Stimulated activated naive CD8-positive, alpha-beta T cell treated with anti-CD3 and anti-CD28 coated beads, Interleukin-15, Interleukin-2, amounts not matched to agents 100 ng/mL and 50 ng/mL, for 24 hours (primary cell): ENCODE results near the gene SCPEP1.

Experiments used
- H3K27ac Mint-ChIP-seq: one replicate; pipeline ENCODE4 v1.8.0; 2021; ENCODE audit warnings: mild to moderate bottlenecking, mixed read lengths
- H3K27me3 Mint-ChIP-seq: one replicate; pipeline ENCODE4 v1.8.0; 2021; ENCODE audit warnings: mixed read lengths
- H3K36me3 Mint-ChIP-seq: one replicate; pipeline ENCODE4 v1.8.0; 2021; ENCODE audit warnings: low read depth, mixed read lengths
- H3K4me1 Mint-ChIP-seq: one replicate; pipeline ENCODE4 v1.8.0; 2021; ENCODE audit warnings: low read depth, mixed read lengths
- H3K4me3 Mint-ChIP-seq: one replicate; pipeline ENCODE4 v1.8.0; 2021; ENCODE audit warnings: mild to moderate bottlenecking, mixed read lengths
- H3K9me3 Mint-ChIP-seq: one replicate; pipeline ENCODE4 v1.8.0; 2021; ENCODE audit warnings: mixed read lengths

The SCPEP1 gene

GRCh38 chr17:57034807-57035754 lies 57.1 kb downstream of the SCPEP1 start:
- H3K9me3 Mint-ChIP-seq: no peaks in the 10 kb centered on the region
- peaks cover 27% of the 10 kb centered on the region for H3K27me3 Mint-ChIP-seq
- H3K4me1 Mint-ChIP-seq: no peaks in the 10 kb centered on the region
- H3K36me3 Mint-ChIP-seq: no peaks in the 10 kb centered on the region
- H3K27ac Mint-ChIP-seq: no peak overlapping the region
- no peak overlapping the region for H3K4me3 Mint-ChIP-seq

- H3K4me3 Mint-ChIP-seq: no peak overlapping the region
- H3K36me3 Mint-ChIP-seq: no peaks in the 10 kb centered on the region
- no peaks in the 10 kb centered on the region for H3K4me1 Mint-ChIP-seq
- H3K9me3 Mint-ChIP-seq: no peaks in the 10 kb centered on the region
- no peak overlapping the region for H3K27ac Mint-ChIP-seq
- peaks cover 33% of the 10 kb centered on the region for H3K27me3 Mint-ChIP-seq
These were observed 58.1 kb downstream of the SCPEP1 start for GRCh38 chr17:57035971-57036481.

- no peak overlapping the region for H3K27ac Mint-ChIP-seq
- no peak overlapping the region for H3K4me3 Mint-ChIP-seq
- H3K27me3 Mint-ChIP-seq: peaks cover 44% of the 10 kb centered on the region
- no peaks in the 10 kb centered on the region for H3K9me3 Mint-ChIP-seq
- H3K4me1 Mint-ChIP-seq: no peaks in the 10 kb centered on the region
- no peaks in the 10 kb centered on the region for H3K36me3 Mint-ChIP-seq
These were observed 59.5 kb downstream of the SCPEP1 start for GRCh38 chr17:57037411-57037810.

- Mint-ChIP-seq H3K4me1 (no peaks in the 10 kb centered on the region), H3K36me3 (no peaks in the 10 kb centered on the region), H3K4me3 (no peak overlapping the region), H3K27ac (no peak overlapping the region), H3K9me3 (no peaks in the 10 kb centered on the region), H3K27me3 (peaks cover 52% of the 10 kb centered on the region)
These were observed 60.6 kb downstream of the SCPEP1 start for GRCh38 chr17:57038486-57038885.

- no peaks in the 10 kb centered on the region for H3K36me3 Mint-ChIP-seq
- H3K4me1 Mint-ChIP-seq: peaks cover 5% of the 10 kb centered on the region
- no peak overlapping the region for H3K4me3 Mint-ChIP-seq
- H3K9me3 Mint-ChIP-seq: no peaks in the 10 kb centered on the region
- H3K27ac Mint-ChIP-seq: no peak overlapping the region
- H3K27me3 Mint-ChIP-seq: peaks cover 69% of the 10 kb centered on the region
These were observed 62.6 kb downstream of the SCPEP1 start for GRCh38 chr17:57040571-57040970.

- no peak overlapping the region for H3K4me3 Mint-ChIP-seq
- H3K9me3 Mint-ChIP-seq: no peaks in the 10 kb centered on the region
- H3K27ac Mint-ChIP-seq: no peak overlapping the region
- peaks cover 73% of the 10 kb centered on the region for H3K27me3 Mint-ChIP-seq
- no peaks in the 10 kb centered on the region for H3K36me3 Mint-ChIP-seq
- peaks cover 20% of the 10 kb centered on the region for H3K4me1 Mint-ChIP-seq
These were observed 65.3 kb downstream of the SCPEP1 start for GRCh38 chr17:57043276-57043675.

GRCh38 chr17:57044976-57045867 lies 67.3 kb downstream of the SCPEP1 start:
- peak overlapping the region; percentile 33 for H3K4me3 Mint-ChIP-seq
- no peaks in the 10 kb centered on the region for H3K9me3 Mint-ChIP-seq
- peaks cover 62% of the 10 kb centered on the region for H3K27me3 Mint-ChIP-seq
- H3K36me3 Mint-ChIP-seq: no peaks in the 10 kb centered on the region
- H3K27ac Mint-ChIP-seq: no peak overlapping the region
- peaks cover 20% of the 10 kb centered on the region for H3K4me1 Mint-ChIP-seq

- Mint-ChIP-seq H3K27ac (peak overlapping the region; percentile 24), H3K4me3 (peak overlapping the region; percentile 78), H3K4me1 (peaks cover 20% of the 10 kb centered on the region), H3K9me3 (no peaks in the 10 kb centered on the region), H3K36me3 (no peaks in the 10 kb centered on the region), H3K27me3 (peaks cover 56% of the 10 kb centered on the region)
These were observed 68.2 kb downstream of the SCPEP1 start for GRCh38 chr17:57045868-57046704.

GRCh38 chr17:57046749-57047148 lies 68.8 kb downstream of the SCPEP1 start:
- peaks cover 20% of the 10 kb centered on the region for H3K4me1 Mint-ChIP-seq
- no peak overlapping the region for H3K27ac Mint-ChIP-seq
- no peaks in the 10 kb centered on the region for H3K36me3 Mint-ChIP-seq
- H3K27me3 Mint-ChIP-seq: peaks cover 50% of the 10 kb centered on the region
- peak overlapping the region; percentile 78 for H3K4me3 Mint-ChIP-seq
- no peaks in the 10 kb centered on the region for H3K9me3 Mint-ChIP-seq

- H3K4me1 Mint-ChIP-seq: peaks cover 20% of the 10 kb centered on the region
- H3K27ac Mint-ChIP-seq: no peak overlapping the region
- no peaks in the 10 kb centered on the region for H3K36me3 Mint-ChIP-seq
- H3K4me3 Mint-ChIP-seq: no peak overlapping the region
- peaks cover 41% of the 10 kb centered on the region for H3K27me3 Mint-ChIP-seq
- H3K9me3 Mint-ChIP-seq: no peaks in the 10 kb centered on the region
These were observed 70.2 kb downstream of the SCPEP1 start for GRCh38 chr17:57048096-57048495.

- no peaks in the 10 kb centered on the region for H3K36me3 Mint-ChIP-seq
- H3K4me1 Mint-ChIP-seq: peaks cover 18% of the 10 kb centered on the region
- H3K4me3 Mint-ChIP-seq: no peak overlapping the region
- H3K27me3 Mint-ChIP-seq: peaks cover 23% of the 10 kb centered on the region
- H3K27ac Mint-ChIP-seq: no peak overlapping the region
- no peaks in the 10 kb centered on the region for H3K9me3 Mint-ChIP-seq
These were observed 72.4 kb downstream of the SCPEP1 start for GRCh38 chr17:57050306-57050705.

GRCh38 chr17:57051886-57052361 lies 74.0 kb downstream of the SCPEP1 start:
- Mint-ChIP-seq H3K27me3 (peaks cover 9% of the 10 kb centered on the region), H3K4me3 (no peak overlapping the region), H3K27ac (no peak overlapping the region), H3K4me1 (peaks cover 7% of the 10 kb centered on the region), H3K9me3 (no peaks in the 10 kb centered on the region), H3K36me3 (no peaks in the 10 kb centered on the region)
